Chondrocyte (in vitro differentiated cells): ENCODE data around the gene HMX2. TPM values are rescaled to one million over a fixed set of nuclear protein-coding genes. Genes with fewer than 3 reads are reported as not detected.

Source experiments
- DNase-seq: peaks from one replicate; pipeline ENCODE4 v3.0.0; 2021; ENCODE audit warnings: mixed read lengths, low spot score
- H3K27ac Mint-ChIP-seq: one replicate; pipeline ENCODE4 v1.8.0; 2021; ENCODE audit warnings: mild to moderate bottlenecking, moderate library complexity, mixed read lengths; ENCODE audit not compliant: unreplicated experiment
- H3K27me3 Mint-ChIP-seq: 2 replicates; pipeline ENCODE4 v1.8.0; 2021; ENCODE audit warnings: low read depth, mixed read lengths
- H3K36me3 Mint-ChIP-seq: 2 replicates; pipeline ENCODE4 v1.8.0; 2021; ENCODE audit warnings: low read depth, mixed read lengths
- H3K4me1 Mint-ChIP-seq: 2 replicates; pipeline ENCODE4 v1.8.0; 2021; ENCODE audit warnings: low read depth, mild to moderate bottlenecking, mixed read lengths
- H3K4me3 Mint-ChIP-seq: one replicate; pipeline ENCODE4 v1.8.0; 2021; ENCODE audit warnings: mild to moderate bottlenecking, moderate library complexity, mixed read lengths; ENCODE audit not compliant: unreplicated experiment
- H3K9me3 Mint-ChIP-seq: 2 replicates; pipeline ENCODE4 v1.8.0; 2021; ENCODE audit warnings: low read depth, mixed read lengths
- CTCF ChIP-seq: fragments of 200-600 bp; sonication (generic); IDR thresholded peaks from 2 replicates; pipeline ENCODE4 v1.5.0; 2021; ENCODE audit warnings: antibody characterized with exemption, mild to moderate bottlenecking, moderate library complexity
- total RNA-seq: library from RNA; stranded (reverse); gene quantifications from 3 replicates; pipeline ENCODE4 v1.2.1, GENCODE V29; 2021

HMX2 gene
- total RNA-seq, 1 donor from 2014 or later: not detected

- Mint-ChIP-seq H3K9me3 (no peaks in the 10 kb centered on the region), H3K27ac (no peak overlapping the region)
Measured at GRCh38 chr10:123191886-123192285, 44.0 kb downstream of the HMX2 start.

DNA sequence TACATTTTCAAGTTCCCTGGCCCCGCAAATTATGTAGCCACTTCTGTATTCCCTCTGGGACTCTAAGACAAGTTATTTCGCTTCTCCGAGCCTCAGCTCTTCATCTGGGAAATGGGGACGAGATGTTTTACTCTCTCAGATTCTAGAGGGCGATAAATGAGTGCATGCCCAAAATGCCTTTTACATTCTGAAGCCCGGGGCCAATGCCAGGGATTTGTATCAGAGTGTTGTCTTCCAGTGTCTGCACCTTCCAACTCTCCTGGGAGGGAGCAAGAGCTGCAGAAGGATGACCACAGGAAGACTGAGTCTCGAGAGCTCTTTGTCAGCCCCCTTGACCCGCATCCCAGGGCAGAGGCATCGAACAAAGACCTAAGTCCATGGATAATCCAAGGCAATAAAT is 46.1 kb downstream of the HMX2 start:
- Mint-ChIP-seq H3K36me3 (no peaks in the 10 kb centered on the region), H3K27ac (no peak overlapping the region), H3K4me3 (no peak overlapping the region), H3K9me3 (no peaks in the 10 kb centered on the region), H3K4me1 (no peaks in the 10 kb centered on the region), H3K27me3 (no peaks in the 10 kb centered on the region)
- no peak for TF ChIP-seq CTCF
- no peak for DNase-seq

More at GRCh38 chr10:123191886-123192285, 44.0 kb downstream of the HMX2 start:
- Mint-ChIP-seq H3K4me1 (no peaks in the 10 kb centered on the region), H3K4me3 (no peak overlapping the region), H3K36me3 (no peaks in the 10 kb centered on the region), H3K27me3 (no peaks in the 10 kb centered on the region)
- no peak for DNase-seq
- TF ChIP-seq CTCF: no peak

Other genes starting within 250 kb of the HMX2 start
- not detected in 3 replicates for gene FAM24A, start 237.5 kb upstream of the HMX2 start, total RNA-seq
- 11.7 to 15.2 TPM (median 12.5 TPM) in 3 replicates for gene C10orf88, start 193.9 kb upstream of the HMX2 start, total RNA-seq
- gene PSTK, start 167.7 kb upstream of the HMX2 start, total RNA-seq: 4.2 to 5.6 TPM (median 5.1 TPM) in 3 replicates
- gene IKZF5, start 139.3 kb upstream of the HMX2 start, total RNA-seq: 8.5 to 15.2 TPM (median 9.6 TPM) in 3 replicates
- 11.8 to 17.6 TPM (median 13.1 TPM) in 3 replicates for gene ACADSB, start 139.1 kb upstream of the HMX2 start, total RNA-seq
- not detected in 3 replicates for gene HMX3, start 12.2 kb upstream of the HMX2 start, total RNA-seq
- gene BUB3, start 6.3 kb downstream of the HMX2 start, total RNA-seq: 69.8 to 74.1 TPM (median 71.9 TPM) in 3 replicates